ENCODE results near the gene KCTD19. TPM values are rescaled to one million over a fixed set of nuclear protein-coding genes. Genes with fewer than 3 reads are reported as not detected.
A peak's percentile ranks its signal among the peaks of the same experiment; 100 is the strongest.

The KCTD19 gene
- polyA plus RNA-seq, 1 donor (not counting 4 experiments of a cell fraction or from before 2014, with no cell fraction given), result not detected

GRCh38 chr16:67350324-67350723 lies 23.8 kb upstream of the KCTD19 start:
- Histone ChIP-seq H3K27ac (ENCODE audit: control insufficient read depth, insufficient read depth, low read length) (no peak overlapping the region), H4K20me1 (ENCODE audit: control insufficient read depth, extremely low read depth, insufficient read depth, low read length) (no peaks in the 10 kb centered on the region), H3K36me3 (ENCODE audit: control insufficient read depth in 2 of 2, extremely low read depth in 1 of 2, insufficient read depth in 2 of 2, low read length in 2 of 2) (no peaks in the 10 kb centered on the region), H3K9ac (ENCODE audit: control insufficient read depth, extremely low read depth, insufficient read depth, low read length) (no peak overlapping the region), H3K9me3 (ENCODE audit: control insufficient read depth, low read depth, low read length) (no peaks in the 10 kb centered on the region), H3K4me3 (ENCODE audit: control insufficient read depth in 2 of 3, extremely low read depth in 1 of 3, insufficient read depth in 2 of 3, low read depth in 1 of 3, low read length in 3 of 3) (no peak overlapping the region), H3K9me1 (ENCODE audit: control insufficient read depth, extremely low read depth, insufficient read depth, low read length) (no peaks in the 10 kb centered on the region), H3K27me3 (ENCODE audit: control insufficient read depth, extremely low read depth, insufficient read depth, low read length) (no peaks in the 10 kb centered on the region), H3K79me2 (ENCODE audit: control insufficient read depth, insufficient read depth, low read length) (no peaks in the 10 kb centered on the region), H3K4me1 (ENCODE audit: control insufficient read depth, extremely low read depth, insufficient read depth, low read length) (no peaks in the 10 kb centered on the region), H2AFZ (ENCODE audit: control insufficient read depth, low read length) (no peak overlapping the region), H3K4me2 (ENCODE audit: control insufficient read depth, extremely low read depth, insufficient read depth, low read depth, low read length) (no peak overlapping the region)
- TF ChIP-seq CTCF (optimal IDR thresholded peaks at IDR 0.05 in 1 of 3, IDR thresholded peaks at IDR 0.05 in 1 of 3, conservative IDR thresholded peaks at IDR 0.05 in 1 of 3; ENCODE audit: extremely low read depth in 1 of 3, insufficient read depth in 2 of 3, low read length in 3 of 3), result no peak
- DNase-seq (ENCODE audit: low read depth, low spot score), result no peak
- FAIRE-seq, result no peak
- dilution Hi-C loops (cut with MboI; ENCODE audit: extremely low pct_ligation_motif_present, low sequenced_read_pairs), result no loop called here

- H3K36me3 ChIP-seq (ENCODE audit: control insufficient read depth in 2 of 2, extremely low read depth in 1 of 2, insufficient read depth in 2 of 2, low read length in 2 of 2), result no peaks in the 10 kb centered on the region
- H3K9me1 ChIP-seq (ENCODE audit: control insufficient read depth, extremely low read depth, insufficient read depth, low read length), result no peaks in the 10 kb centered on the region
- FAIRE-seq (no peak), DNase-seq (ENCODE audit: low read depth, low spot score) (peak; percentile 1)
- no peaks in the 10 kb centered on the region for H3K4me1 ChIP-seq (ENCODE audit: control insufficient read depth, extremely low read depth, insufficient read depth, low read length)
- no peaks in the 10 kb centered on the region for H4K20me1 ChIP-seq (ENCODE audit: control insufficient read depth, extremely low read depth, insufficient read depth, low read length)
- H3K27me3 ChIP-seq (ENCODE audit: control insufficient read depth, extremely low read depth, insufficient read depth, low read length), result no peaks in the 10 kb centered on the region
- dilution Hi-C loops (cut with MboI; ENCODE audit: extremely low pct_ligation_motif_present, low sequenced_read_pairs), result no loop called here
- H3K4me2 ChIP-seq (ENCODE audit: control insufficient read depth, extremely low read depth, insufficient read depth, low read depth, low read length), result no peak overlapping the region
- no peak overlapping the region for H3K9ac ChIP-seq (ENCODE audit: control insufficient read depth, extremely low read depth, insufficient read depth, low read length)
- no peaks in the 10 kb centered on the region for H3K79me2 ChIP-seq (ENCODE audit: control insufficient read depth, insufficient read depth, low read length)
- H3K27ac ChIP-seq (ENCODE audit: control insufficient read depth, insufficient read depth, low read length), result no peak overlapping the region
- no peak overlapping the region for H2AFZ ChIP-seq (ENCODE audit: control insufficient read depth, low read length)
- no peaks in the 10 kb centered on the region for H3K9me3 ChIP-seq (ENCODE audit: control insufficient read depth, low read depth, low read length)
- no peak overlapping the region for H3K4me3 ChIP-seq (ENCODE audit: control insufficient read depth in 2 of 3, extremely low read depth in 1 of 3, insufficient read depth in 2 of 3, low read depth in 1 of 3, low read length in 3 of 3)
- no peak for TF ChIP-seq EZH2 (IDR thresholded peaks at IDR 0.05; ENCODE audit: low read length)
- peak in 2 of 3 experiments; percentile 36 to 44 for TF ChIP-seq CTCF (optimal IDR thresholded peaks at IDR 0.05 in 1 of 3, IDR thresholded peaks at IDR 0.05 in 1 of 3, conservative IDR thresholded peaks at IDR 0.05 in 1 of 3; ENCODE audit: extremely low read depth in 1 of 3, insufficient read depth in 2 of 3, low read length in 3 of 3)
Observed at GRCh38 chr16:67349172-67349571, 22.6 kb upstream of the KCTD19 start.

Data from keratinocyte (primary cell).